Endothelial cell of umbilical vein (primary cell): ENCODE measurements around the gene PPFIBP2. TPM values are rescaled to one million over a fixed set of nuclear protein-coding genes. Genes with fewer than 3 reads are reported as not detected.

Source experiments
- BruUV-seq: library from RNA; stranded (reverse); fragments of 400-500 nt; replicated peaks from 2 replicates; lab custom pipeline; 2021; lab: Mats Ljungman, UMichigan
- CTCF ChIA-PET: fragments of 300-600, 350-600 bp; sonication (Branson Sonifier 250); formaldehyde crosslinking; loops from one replicate; lab custom pipeline; 2021; ENCODE audit warnings: antibody characterized with exemption, inconsistent platforms; lab: Charles Lee
- POLR2A ChIA-PET: fragments of 300-600, 350-600 bp; sonication (Branson Sonifier 250); formaldehyde crosslinking; loops from one replicate; lab custom pipeline; 2021; ENCODE audit warnings: antibody characterized with exemption, inconsistent platforms; lab: Charles Lee
- DNase-seq: peaks from one replicate; pipeline ENCODE4 v3.0.0-alpha.2; 2011; ENCODE audit warnings: low read depth, low spot score
- FAIRE-seq: peaks from 2 replicates; lab custom pipeline; 2011; peaks lifted over from hg19 to GRCh38; lab: Jason Lieb, UNC
- H2AFZ ChIP-seq: 2 replicates; pipeline ENCODE4 v1.6.0; 2012; ENCODE audit warnings: low read depth, low read length, control low read depth, inconsistent platforms
- H3K27ac ChIP-seq: 2 replicates; pipeline ENCODE4 v1.5.1; 2011; ENCODE audit warnings: low read depth, mild to moderate bottlenecking, control low read depth, low read length, moderate library complexity; ENCODE audit not compliant: insufficient read depth
- H3K27me3 ChIP-seq, 2 experiments: 2 replicates each; pipeline versions ENCODE4 v1.6.0 to v1.6.1; 2011; ENCODE audit warnings: low read length in 2 of 2, mixed read lengths in 1 of 2; ENCODE audit not compliant: control insufficient read depth in 2 of 2, insufficient read depth in 2 of 2
- H3K36me3 ChIP-seq, 2 experiments: 2 replicates in 1 of 2; 3 replicates in 1 of 2; pipeline ENCODE4 v1.5.1; 2011; ENCODE audit warnings: low read length in 2 of 2, mild to moderate bottlenecking in 1 of 2, moderate library complexity in 1 of 2; ENCODE audit not compliant: control insufficient read depth in 2 of 2, insufficient read depth in 2 of 2; ENCODE audit errors: extremely low read depth in 1 of 2
- H3K4me1 ChIP-seq: 3 replicates; pipeline ENCODE4 v1.5.1; 2011; ENCODE audit warnings: mild to moderate bottlenecking, low read length; ENCODE audit not compliant: control insufficient read depth, insufficient read depth; ENCODE audit errors: extremely low read depth
- H3K4me2 ChIP-seq: 2 replicates; pipeline ENCODE4 v1.6.1; 2011; ENCODE audit warnings: low read length, control low read depth, mixed read lengths; ENCODE audit not compliant: insufficient read depth
- H3K4me3 ChIP-seq, 3 experiments: fragments of 200-600 bp in 1 of 3; sonication (generic), shearing (Covaris generic) in 1 of 3; replicated peaks in 1 of 3; 2 replicates each; pipeline ENCODE4 v1.5.1; 2011 to 2016; ENCODE audit warnings: control low read depth in 3 of 3, low read length in 3 of 3, mild to moderate bottlenecking in 2 of 3, inconsistent platforms in 1 of 3, low read depth in 1 of 3, moderate library complexity in 1 of 3; ENCODE audit not compliant: insufficient read depth in 1 of 3
- H3K79me2 ChIP-seq: 2 replicates; pipeline ENCODE4 v1.6.0; 2012; ENCODE audit warnings: low read length, inconsistent platforms; ENCODE audit not compliant: control insufficient read depth, insufficient read depth
- H3K9ac ChIP-seq: replicated peaks from 2 replicates; pipeline ENCODE3; 2011; ENCODE audit warnings: low read length, control low read depth; ENCODE audit not compliant: insufficient read depth; ENCODE audit errors: extremely low read depth
- H3K9me1 ChIP-seq: replicated peaks from 3 replicates; pipeline ENCODE4 v1.6.0; 2011; ENCODE audit warnings: mild to moderate bottlenecking, low read length; ENCODE audit not compliant: control insufficient read depth, insufficient read depth; ENCODE audit errors: extremely low read depth
- H3K9me3 ChIP-seq: replicated peaks from 2 replicates; pipeline ENCODE4 v1.5.1; 2012; ENCODE audit warnings: low read length, inconsistent platforms; ENCODE audit not compliant: control insufficient read depth, insufficient read depth
- H4K20me1 ChIP-seq: replicated peaks from 2 replicates; pipeline ENCODE3; 2011; ENCODE audit warnings: mild to moderate bottlenecking, low read length; ENCODE audit not compliant: control insufficient read depth, insufficient read depth; ENCODE audit errors: extremely low read depth
- CTCF ChIP-seq, 2 donors: IDR thresholded peaks; 1 replicate in 1 of 2; 2 replicates in 1 of 2; pipeline ENCODE4 v1.5.1; 2011; ENCODE audit warnings: low read length in 2 of 2, mild to moderate bottlenecking in 2 of 2, moderate library complexity in 2 of 2, control low read depth in 1 of 2, inconsistent platforms in 1 of 2, low read depth in 1 of 2; ENCODE audit not compliant: insufficient read depth in 1 of 2; ENCODE audit errors: extremely low read depth in 1 of 2
- EZH2 ChIP-seq: IDR thresholded peaks from 2 replicates; pipeline ENCODE4 v1.6.1; 2012; ENCODE audit warnings: borderline replicate concordance, low read depth, mild to moderate bottlenecking, moderate library complexity, low read length, inconsistent platforms; ENCODE audit not compliant: severe bottlenecking
- FOS ChIP-seq: IDR thresholded peaks from 2 replicates; pipeline ENCODE4 v1.6.1; 2011; ENCODE audit warnings: mild to moderate bottlenecking, low read length, moderate library complexity, borderline replicate concordance; ENCODE audit not compliant: insufficient read depth
- GATA2 ChIP-seq: IDR thresholded peaks from 2 replicates; pipeline ENCODE4 v1.7.0; 2011; ENCODE audit warnings: low read depth, mild to moderate bottlenecking, moderate library complexity, mixed read lengths, low read length; ENCODE audit not compliant: insufficient read length, insufficient read depth
- JUN ChIP-seq: IDR thresholded peaks from 2 replicates; pipeline ENCODE4 v1.6.1; 2011; ENCODE audit warnings: borderline replicate concordance, low read depth; ENCODE audit not compliant: insufficient read length, insufficient read depth
- MAX ChIP-seq: IDR thresholded peaks from 2 replicates; pipeline ENCODE4 v1.6.1; 2011; ENCODE audit not compliant: insufficient read depth, insufficient read length
- MYC ChIP-seq: IDR thresholded peaks from one replicate; pipeline ENCODE4 v1.6.1; 2011; ENCODE audit warnings: mild to moderate bottlenecking, low read depth, low read length
- POLR2A ChIP-seq: IDR thresholded peaks from 2 replicates; pipeline ENCODE4 v1.6.1; 2012; ENCODE audit warnings: low read depth, mild to moderate bottlenecking, control low read depth, low read length
- POLR2AphosphoS5 ChIP-seq: IDR thresholded peaks from 2 replicates; pipeline ENCODE4 v1.6.1; 2012; ENCODE audit warnings: low read depth, mild to moderate bottlenecking, control low read depth, low read length, moderate library complexity; ENCODE audit not compliant: insufficient read depth
- dilution Hi-C: fragments of 300-500 bp; cut with MboI; formaldehyde crosslinking; loops from one replicate; pipeline ENCODE4 v1.15.0; 2019; ENCODE audit warnings: low sequenced_read_pairs; ENCODE audit not compliant: extremely low pct_ligation_motif_present
- intact Hi-C: fragments of 100-400 bp; cut with micrococcal nuclease; formaldehyde crosslinking; loops from one replicate; pipeline ENCODE4 v1.10.0; 2022
- polyA plus RNA-seq, 4 experiments: library from polyadenylated mRNA; depleted of rRNA in 3 of 4; stranded (reverse) in 3 of 4; unstranded in 1 of 4; fragments of >200 nt; gene quantifications; 2 replicates each; pipeline versions ENCODE4 v1.2.1 to v1.2.3, GENCODE V29; 2011 to 2012; ENCODE audit warnings: missing spikeins in 1 of 4
- total RNA-seq: library from RNA; stranded (reverse); gene quantifications from 2 replicates; pipeline ENCODE4 v1.2.3, GENCODE V29; 2021

The PPFIBP2 gene
- total and polyA plus RNA-seq, 2 donors (not counting 3 experiments of a cell fraction or from before 2014, with no cell fraction given): 1.3 to 4.0 TPM

- DNase-seq: no peak
- ChIA-PET CTCF (interaction anchor here (1.3 to 3.9 kb wide), 4 partner anchors 10 to 71 kb away, joined by 4 to 34 read pairs (median 10); no protein-coding TSS in a partner anchor), POLR2A (no interaction called here)
- H3K4me2 ChIP-seq: no peak overlapping the region
- intact Hi-C loops (no loop called here), dilution Hi-C loops (no loop called here)
- H3K79me2 ChIP-seq: no peaks in the 10 kb centered on the region
- H4K20me1 ChIP-seq: no peaks in the 10 kb centered on the region
- BruUV-seq: no TSS peak
- no peaks in the 10 kb centered on the region for H3K9me3 ChIP-seq
- no peak overlapping the region for H3K27ac ChIP-seq
- no peak overlapping the region for H3K9ac ChIP-seq
- peaks cover 2% of the 10 kb centered on the region for H3K4me1 ChIP-seq
- FAIRE-seq: no peak
- H2AFZ ChIP-seq: no peak overlapping the region
- TF ChIP-seq MAX (no peak), EZH2 (no peak), JUN (no peak), MYC (no peak), GATA2 (no peak)
- no peaks in the 10 kb centered on the region for H3K27me3 ChIP-seq
- no peaks in the 10 kb centered on the region for H3K36me3 ChIP-seq
- H3K9me1 ChIP-seq: no peaks in the 10 kb centered on the region
- H3K4me3 ChIP-seq: no peak overlapping the region
These were observed 128.9 kb downstream of the PPFIBP2 start for GRCh38 chr11:7642747-7643146.

- Histone ChIP-seq H3K9me3 (no peaks in the 10 kb centered on the region), H3K36me3 (no peaks in the 10 kb centered on the region), H3K9me1 (no peaks in the 10 kb centered on the region), H3K9ac (no peak overlapping the region), H3K4me1 (no peaks in the 10 kb centered on the region), H3K79me2 (no peaks in the 10 kb centered on the region), H3K27me3 (no peaks in the 10 kb centered on the region), H4K20me1 (no peaks in the 10 kb centered on the region), H2AFZ (no peak overlapping the region), H3K27ac (no peak overlapping the region), H3K4me2 (no peak overlapping the region), H3K4me3 (no peak overlapping the region)
- no TSS peak for BruUV-seq
- no peak for FAIRE-seq
- intact Hi-C loops: no loop called here
- ChIA-PET CTCF (interaction anchor here (1.3 to 3.9 kb wide), 4 partner anchors 9 to 72 kb away, joined by 4 to 34 read pairs (median 10); no protein-coding TSS in a partner anchor), POLR2A (no interaction called here)
- TF ChIP-seq FOS (no peak), POLR2A (no peak), EZH2 (no peak), GATA2 (no peak), MYC (no peak), JUN (no peak), MAX (no peak), CTCF (IDR thresholded peaks at IDR 0.05; ENCODE audit: extremely low read depth in 1 of 2, insufficient read depth in 1 of 2, low read depth in 1 of 2, low read length in 2 of 2) (no peak), POLR2AphosphoS5 (no peak)
- no peak for DNase-seq
- dilution Hi-C loops: no loop called here
These were observed 129.5 kb downstream of the PPFIBP2 start for GRCh38 chr11:7643314-7643713.
